Panc1 (cell line): ENCODE data around the gene TRAF4. TPM values are rescaled to one million over a fixed set of nuclear protein-coding genes. Genes with fewer than 3 reads are reported as not detected.

ENCODE experiments used
- ATAC-seq: fragments of 200-7000 bp; cut with Tn5 transposase; 2 replicates; pipeline ENCODE4 v1.9.1; 2020; ENCODE audit warnings: mild to moderate bottlenecking, moderate library complexity
- BruUV-seq: library from RNA; stranded (reverse); fragments of 400-500 nt; replicated peaks from 2 replicates; lab custom pipeline; 2021; lab: Mats Ljungman, UMichigan
- CTCF ChIA-PET: fragments of 300-600 bp; sonication (Branson Sonifier 250); formaldehyde crosslinking; loops from one replicate; lab custom pipeline; 2022; ENCODE audit warnings: antibody characterized with exemption; lab: Charles Lee
- POLR2A ChIA-PET: fragments of 300-600 bp; sonication (Branson Sonifier 250); formaldehyde crosslinking; loops from one replicate; lab custom pipeline; 2022; ENCODE audit warnings: antibody characterized with exemption; lab: Charles Lee
- DNase-seq: peaks from one replicate; pipeline ENCODE4 v3.0.0-alpha.2; 2010; ENCODE audit warnings: low read depth, low spot score
- H3K27ac ChIP-seq: 2 replicates; pipeline ENCODE4 v1.5.1; 2011; ENCODE audit warnings: mild to moderate bottlenecking, low read length, inconsistent platforms
- H3K27me3 ChIP-seq: fragments of 200-500 bp; sonication (Bioruptor generic); 2 replicates; pipeline ENCODE4 v1.6.0; 2014; ENCODE audit warnings: low read length, inconsistent platforms; ENCODE audit not compliant: control insufficient read depth, insufficient read depth
- H3K36me3 ChIP-seq: fragments of 200-500 bp; sonication (Bioruptor generic); 2 replicates; pipeline ENCODE4 v1.5.1; 2014; ENCODE audit warnings: inconsistent platforms, mild to moderate bottlenecking, low read length, moderate library complexity; ENCODE audit not compliant: control insufficient read depth, insufficient read depth
- H3K4me1 ChIP-seq: 2 replicates; pipeline ENCODE4 v1.5.1; 2011; ENCODE audit warnings: inconsistent platforms, mild to moderate bottlenecking, low read length, moderate library complexity; ENCODE audit not compliant: control insufficient read depth, insufficient read depth
- H3K4me3 ChIP-seq, 2 experiments: 2 replicates each; pipeline ENCODE4 v1.5.1; 2011 to 2012; ENCODE audit warnings: low read depth in 2 of 2, low read length in 2 of 2, mild to moderate bottlenecking in 2 of 2, inconsistent platforms in 1 of 2, moderate library complexity in 1 of 2
- H3K9me3 ChIP-seq: fragments of 200-500 bp; sonication (Bioruptor generic); 2 replicates; pipeline ENCODE4 v1.5.1; 2014; ENCODE audit warnings: low read depth, mild to moderate bottlenecking, inconsistent platforms, low read length, moderate library complexity; ENCODE audit not compliant: control insufficient read depth, insufficient read depth
- POLR2AphosphoS5 ChIP-seq: IDR thresholded peaks from 2 replicates; pipeline ENCODE4 v1.6.1; 2012; ENCODE audit warnings: mild to moderate bottlenecking, low read depth, low read length, moderate library complexity
- SIN3A ChIP-seq: IDR thresholded peaks from 2 replicates; pipeline ENCODE4 v1.6.1; 2012; ENCODE audit warnings: low read depth, mild to moderate bottlenecking, low read length, moderate library complexity, borderline replicate concordance; ENCODE audit not compliant: insufficient read depth
- TCF7L2 ChIP-seq: IDR thresholded peaks from 2 replicates; pipeline ENCODE4 v1.6.1; 2011; ENCODE audit warnings: mild to moderate bottlenecking, low read depth, low read length, inconsistent platforms
- in situ Hi-C: cut with HindIII; loops from 2 replicates; pipeline ENCODE4 v1.10.0; 2016; ENCODE audit warnings: low sequenced_read_pairs, low pct_unique_long_range_greater_than_20kb
- intact Hi-C: fragments of 100-400 bp; cut with micrococcal nuclease; formaldehyde crosslinking; loops from one replicate; pipeline ENCODE4 v1.10.0; 2022; ENCODE audit not compliant: unreplicated experiment
- total RNA-seq: library from RNA; stranded (reverse); gene quantifications from one replicate; pipeline ENCODE4 v1.2.1, GENCODE V29; 2021; ENCODE audit not compliant: unreplicated experiment
- TF ChIP-seq, protein P1 (sequence below): fragments of 450-650 bp; IDR thresholded peaks from 2 replicates; pipeline ENCODE4 v1.5.1; 2017; ENCODE audit warnings: mild to moderate bottlenecking
- TF ChIP-seq, protein P2 (sequence below), 2 experiments: IDR thresholded peaks; 2 replicates each; pipeline ENCODE4 v1.6.1; 2011 to 2012; ENCODE audit warnings: low read depth in 2 of 2, control low read depth in 1 of 2, low read length in 1 of 2, mild to moderate bottlenecking in 1 of 2, moderate library complexity in 1 of 2; ENCODE audit not compliant: insufficient read depth in 1 of 2

Gene TRAF4
- total RNA-seq, 1 experiment from 2014 or later: 108 TPM

DNA sequence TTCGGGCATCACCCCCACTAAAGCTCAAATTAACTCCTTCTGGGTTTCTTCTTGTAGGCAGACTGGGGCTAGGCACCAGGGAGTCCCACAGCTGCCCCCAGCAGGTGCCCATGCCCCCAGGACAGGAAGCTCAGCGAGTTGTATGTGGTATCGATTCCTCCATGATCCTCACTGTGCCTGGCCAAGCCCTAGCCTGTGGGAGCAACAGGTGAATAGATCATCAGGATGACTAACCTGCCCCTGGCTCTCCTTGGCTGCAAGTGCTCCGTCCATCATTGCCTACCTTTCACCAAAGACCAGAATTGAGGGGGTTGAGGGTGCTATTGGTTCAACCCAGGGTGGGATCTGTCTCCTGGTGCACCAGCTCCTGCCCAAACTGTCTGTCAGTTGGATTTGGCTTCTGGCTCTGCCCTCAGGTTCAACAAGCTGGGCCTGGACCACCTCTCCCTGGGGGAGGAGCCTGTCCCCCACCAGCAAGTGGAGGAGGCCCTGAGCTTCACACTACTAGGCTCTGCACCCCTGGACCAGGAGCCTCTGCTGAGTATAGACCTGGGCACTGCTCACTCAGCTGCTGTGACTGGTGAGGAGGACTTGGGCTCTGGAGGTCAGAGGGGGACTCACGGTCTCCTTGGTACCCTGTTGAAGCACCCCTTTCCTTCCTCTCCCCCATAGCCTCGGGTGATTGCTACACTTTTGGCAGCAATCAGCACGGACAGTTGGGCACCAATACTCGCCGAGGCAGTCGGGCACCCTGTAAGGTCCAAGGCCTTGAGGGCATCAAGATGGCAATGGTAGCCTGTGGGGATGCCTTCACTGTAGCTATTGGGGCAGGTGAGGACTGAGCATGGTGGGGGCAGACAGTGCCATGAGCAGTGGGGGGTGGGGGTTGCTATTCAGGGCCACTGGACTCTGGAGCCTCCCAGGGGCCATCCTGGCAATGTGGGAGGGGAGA lies 3.1 kb upstream of the TRAF4 start:
- TF ChIP-seq, protein P1, sequence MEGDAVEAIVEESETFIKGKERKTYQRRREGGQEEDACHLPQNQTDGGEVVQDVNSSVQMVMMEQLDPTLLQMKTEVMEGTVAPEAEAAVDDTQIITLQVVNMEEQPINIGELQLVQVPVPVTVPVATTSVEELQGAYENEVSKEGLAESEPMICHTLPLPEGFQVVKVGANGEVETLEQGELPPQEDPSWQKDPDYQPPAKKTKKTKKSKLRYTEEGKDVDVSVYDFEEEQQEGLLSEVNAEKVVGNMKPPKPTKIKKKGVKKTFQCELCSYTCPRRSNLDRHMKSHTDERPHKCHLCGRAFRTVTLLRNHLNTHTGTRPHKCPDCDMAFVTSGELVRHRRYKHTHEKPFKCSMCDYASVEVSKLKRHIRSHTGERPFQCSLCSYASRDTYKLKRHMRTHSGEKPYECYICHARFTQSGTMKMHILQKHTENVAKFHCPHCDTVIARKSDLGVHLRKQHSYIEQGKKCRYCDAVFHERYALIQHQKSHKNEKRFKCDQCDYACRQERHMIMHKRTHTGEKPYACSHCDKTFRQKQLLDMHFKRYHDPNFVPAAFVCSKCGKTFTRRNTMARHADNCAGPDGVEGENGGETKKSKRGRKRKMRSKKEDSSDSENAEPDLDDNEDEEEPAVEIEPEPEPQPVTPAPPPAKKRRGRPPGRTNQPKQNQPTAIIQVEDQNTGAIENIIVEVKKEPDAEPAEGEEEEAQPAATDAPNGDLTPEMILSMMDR: no peak
- TF ChIP-seq SIN3A (no peak), POLR2AphosphoS5 (no peak), TCF7L2 (no peak)
- TF ChIP-seq, protein P2, sequence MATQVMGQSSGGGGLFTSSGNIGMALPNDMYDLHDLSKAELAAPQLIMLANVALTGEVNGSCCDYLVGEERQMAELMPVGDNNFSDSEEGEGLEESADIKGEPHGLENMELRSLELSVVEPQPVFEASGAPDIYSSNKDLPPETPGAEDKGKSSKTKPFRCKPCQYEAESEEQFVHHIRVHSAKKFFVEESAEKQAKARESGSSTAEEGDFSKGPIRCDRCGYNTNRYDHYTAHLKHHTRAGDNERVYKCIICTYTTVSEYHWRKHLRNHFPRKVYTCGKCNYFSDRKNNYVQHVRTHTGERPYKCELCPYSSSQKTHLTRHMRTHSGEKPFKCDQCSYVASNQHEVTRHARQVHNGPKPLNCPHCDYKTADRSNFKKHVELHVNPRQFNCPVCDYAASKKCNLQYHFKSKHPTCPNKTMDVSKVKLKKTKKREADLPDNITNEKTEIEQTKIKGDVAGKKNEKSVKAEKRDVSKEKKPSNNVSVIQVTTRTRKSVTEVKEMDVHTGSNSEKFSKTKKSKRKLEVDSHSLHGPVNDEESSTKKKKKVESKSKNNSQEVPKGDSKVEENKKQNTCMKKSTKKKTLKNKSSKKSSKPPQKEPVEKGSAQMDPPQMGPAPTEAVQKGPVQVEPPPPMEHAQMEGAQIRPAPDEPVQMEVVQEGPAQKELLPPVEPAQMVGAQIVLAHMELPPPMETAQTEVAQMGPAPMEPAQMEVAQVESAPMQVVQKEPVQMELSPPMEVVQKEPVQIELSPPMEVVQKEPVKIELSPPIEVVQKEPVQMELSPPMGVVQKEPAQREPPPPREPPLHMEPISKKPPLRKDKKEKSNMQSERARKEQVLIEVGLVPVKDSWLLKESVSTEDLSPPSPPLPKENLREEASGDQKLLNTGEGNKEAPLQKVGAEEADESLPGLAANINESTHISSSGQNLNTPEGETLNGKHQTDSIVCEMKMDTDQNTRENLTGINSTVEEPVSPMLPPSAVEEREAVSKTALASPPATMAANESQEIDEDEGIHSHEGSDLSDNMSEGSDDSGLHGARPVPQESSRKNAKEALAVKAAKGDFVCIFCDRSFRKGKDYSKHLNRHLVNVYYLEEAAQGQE (IDR thresholded peaks at IDR 0.05; ENCODE audit: insufficient read depth in 1 of 2, low read depth in 2 of 2, low read length in 1 of 2): no peak
- ChIA-PET POLR2A (no interaction called here), CTCF (interaction anchor here (1.1 kb wide), 1 partner anchor 14 kb away, joined by 5 read pairs; the partner anchor contains the start of gene TLCD1)
- no peaks in the 10 kb centered on the region for H3K9me3 ChIP-seq
- no TSS peak for BruUV-seq
- DNase-seq (no peak), ATAC-seq (no peak)
- no peak overlapping the region for H3K27ac ChIP-seq
- H3K4me1 ChIP-seq: peaks cover 11% of the 10 kb centered on the region
- no peaks in the 10 kb centered on the region; the same call in 1 of the 2 replicates for H3K36me3 ChIP-seq
- H3K4me3 ChIP-seq: no peak overlapping the region
- in situ Hi-C loops (no loop called here), intact Hi-C loops (no loop called here)
- no peaks in the 10 kb centered on the region for H3K27me3 ChIP-seq

- intact Hi-C loops: no loop called here
- DNase-seq: no peak
- no peak for ATAC-seq
- no peaks in the 10 kb centered on the region for H3K9me3 ChIP-seq
- no peak for TF ChIP-seq TCF7L2
- TF ChIP-seq, protein P2 (IDR thresholded peaks at IDR 0.05; ENCODE audit: insufficient read depth in 1 of 2, low read depth in 2 of 2, low read length in 1 of 2): no peak
- TF ChIP-seq POLR2AphosphoS5: no peak
- TF ChIP-seq, protein P1: no peak
- TF ChIP-seq SIN3A: no peak
- no peaks in the 10 kb centered on the region for H3K27me3 ChIP-seq
- in situ Hi-C loops: no loop called here
- ChIA-PET CTCF (no interaction called here), POLR2A (no interaction called here)
- no peak overlapping the region for H3K4me3 ChIP-seq
- no peaks in the 10 kb centered on the region; the same call in 1 of the 2 replicates for H3K36me3 ChIP-seq
- peak overlapping the region; percentile 31; the same call in 1 of the 2 replicates for H3K27ac ChIP-seq
- peaks cover 21% of the 10 kb centered on the region for H3K4me1 ChIP-seq
- BruUV-seq: no TSS peak
These were observed 2.2 kb upstream of the TRAF4 start for GRCh38 chr17:28741358-28742349.
